Tibial nerve (tissue), 4 donors: Measurements from ENCODE around the gene HILPDA. TPM values are rescaled to one million over a fixed set of nuclear protein-coding genes. Genes with fewer than 3 reads are reported as not detected.
"Not testable (repeated sequence)": the region's sequence is repeated elsewhere in the genome, so short reads cannot be mapped to it uniquely, and the experiment has no call there.

Experiments used
- DNase-seq, 2 donors: peaks; one replicate each; pipeline ENCODE4 v3.0.0-alpha.2; 2019; ENCODE audit warnings: low spot score in 2 of 2
- H3K27ac ChIP-seq, 4 donors: fragments of 200-600 bp; sonication (generic) in 3 of 4; one replicate each; pipeline ENCODE4 v1.5.1; 2017 to 2019; ENCODE audit warnings: mild to moderate bottlenecking in 1 of 4
- H3K27me3 ChIP-seq, 2 donors: fragments of 200-600 bp; sonication (generic) in 1 of 2; one replicate each; pipeline versions ENCODE4 v1.5.1 to v1.6.0; 2017 to 2019
- H3K36me3 ChIP-seq, 3 donors: fragments of 200-600 bp; sonication (generic); one replicate each; pipeline ENCODE4 v1.5.1; 2018 to 2019
- H3K4me1 ChIP-seq, 4 donors: fragments of 200-600 bp; sonication (generic) in 3 of 4; one replicate each; pipeline ENCODE4 v1.5.1; 2017 to 2019
- H3K4me3 ChIP-seq, 4 donors: fragments of 200-600 bp; sonication (generic) in 3 of 4; one replicate each; pipeline ENCODE4 v1.5.1; 2017 to 2019; ENCODE audit warnings: mild to moderate bottlenecking in 1 of 4, moderate library complexity in 1 of 4
- H3K9me3 ChIP-seq, 4 donors: fragments of 200-600 bp; sonication (generic) in 3 of 4; one replicate each; pipeline ENCODE4 v1.5.1; 2017 to 2019
- EP300 ChIP-seq, 2 donors: sonication (generic); formaldehyde crosslinking; IDR thresholded peaks; one replicate each; pipeline ENCODE4 v1.6.1; 2017; ENCODE audit warnings: antibody characterized with exemption in 2 of 2, mild to moderate bottlenecking in 1 of 2
- POLR2A ChIP-seq, 2 donors: fragments of 450-650 bp; IDR thresholded peaks; one replicate each; pipeline ENCODE4 v1.6.1; 2017; ENCODE audit warnings: antibody characterized with exemption in 2 of 2, mild to moderate bottlenecking in 2 of 2, moderate library complexity in 2 of 2
- WGBS, 2 donors: methylation state at CpG; one replicate each; pipeline ENCODE4 v1.1.5; 2018; 5-methylcytosine and 5-hydroxymethylcytosine counted together
- total RNA-seq, 4 donors: library from RNA; depleted of rRNA; stranded (reverse); fragments of >200 nt; gene quantifications; one replicate each; pipeline ENCODE4 v1.1.0, GENCODE V29; 2016
- TF ChIP-seq, protein P1 (sequence below), 5 experiments: fragments of 200-600 bp in 3 of 5; fragments of 450-650 bp in 2 of 5; sonication (generic) in 3 of 5; IDR thresholded peaks; one replicate each; pipeline ENCODE4 v1.5.1; 2016 to 2019; ENCODE audit warnings: antibody characterized with exemption in 5 of 5, mild to moderate bottlenecking in 3 of 5, moderate library complexity in 2 of 5

The HILPDA gene
- total RNA-seq, 4 donors from 2014 or later, result 32.4 to 64.2 (median 38.3) TPM

DNA sequence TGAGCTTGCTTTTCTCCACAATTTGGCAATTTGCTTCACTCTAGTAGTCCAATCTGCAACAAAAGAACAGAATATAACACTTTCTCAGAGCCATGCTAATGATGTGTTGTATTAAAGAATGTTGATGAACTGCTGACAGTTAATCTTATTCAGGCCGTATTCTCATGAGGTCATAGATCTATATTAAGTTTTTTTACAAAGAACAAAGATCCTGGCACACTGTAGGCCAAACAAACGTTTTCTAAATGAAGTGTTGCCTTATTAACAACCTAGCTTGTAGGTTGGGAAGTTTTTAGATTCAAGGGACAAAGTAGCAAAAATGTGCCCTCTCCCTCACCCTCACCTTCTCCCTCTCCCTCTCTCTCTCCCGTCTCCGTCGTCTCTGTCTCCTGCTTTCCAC lies 6.8 kb downstream of the HILPDA start:
- Histone ChIP-seq H3K27me3 (no peaks in the 10 kb centered on the region), H3K4me3 (no peak overlapping the region), H3K36me3 (peaks cover 0 to 11% (median 0%) of the 10 kb centered on the region in 3 donors), H3K9me3 (no peaks in the 10 kb centered on the region), H3K4me1 (peaks cover 0 to 36% (median 2%) of the 10 kb centered on the region in 4 donors), H3K27ac (no peak overlapping the region)
- DNase-seq, result no peak
- no peak for TF ChIP-seq EP300 (IDR thresholded peaks at IDR 0.05)
- TF ChIP-seq POLR2A (IDR thresholded peaks at IDR 0.05), result no peak
- TF ChIP-seq, protein P1, sequence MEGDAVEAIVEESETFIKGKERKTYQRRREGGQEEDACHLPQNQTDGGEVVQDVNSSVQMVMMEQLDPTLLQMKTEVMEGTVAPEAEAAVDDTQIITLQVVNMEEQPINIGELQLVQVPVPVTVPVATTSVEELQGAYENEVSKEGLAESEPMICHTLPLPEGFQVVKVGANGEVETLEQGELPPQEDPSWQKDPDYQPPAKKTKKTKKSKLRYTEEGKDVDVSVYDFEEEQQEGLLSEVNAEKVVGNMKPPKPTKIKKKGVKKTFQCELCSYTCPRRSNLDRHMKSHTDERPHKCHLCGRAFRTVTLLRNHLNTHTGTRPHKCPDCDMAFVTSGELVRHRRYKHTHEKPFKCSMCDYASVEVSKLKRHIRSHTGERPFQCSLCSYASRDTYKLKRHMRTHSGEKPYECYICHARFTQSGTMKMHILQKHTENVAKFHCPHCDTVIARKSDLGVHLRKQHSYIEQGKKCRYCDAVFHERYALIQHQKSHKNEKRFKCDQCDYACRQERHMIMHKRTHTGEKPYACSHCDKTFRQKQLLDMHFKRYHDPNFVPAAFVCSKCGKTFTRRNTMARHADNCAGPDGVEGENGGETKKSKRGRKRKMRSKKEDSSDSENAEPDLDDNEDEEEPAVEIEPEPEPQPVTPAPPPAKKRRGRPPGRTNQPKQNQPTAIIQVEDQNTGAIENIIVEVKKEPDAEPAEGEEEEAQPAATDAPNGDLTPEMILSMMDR (IDR thresholded peaks at IDR 0.05), result no peak
- WGBS, 2 donors, result 61 to 62% methylated on average over 5 of the region's 5 CpGs

DNA sequence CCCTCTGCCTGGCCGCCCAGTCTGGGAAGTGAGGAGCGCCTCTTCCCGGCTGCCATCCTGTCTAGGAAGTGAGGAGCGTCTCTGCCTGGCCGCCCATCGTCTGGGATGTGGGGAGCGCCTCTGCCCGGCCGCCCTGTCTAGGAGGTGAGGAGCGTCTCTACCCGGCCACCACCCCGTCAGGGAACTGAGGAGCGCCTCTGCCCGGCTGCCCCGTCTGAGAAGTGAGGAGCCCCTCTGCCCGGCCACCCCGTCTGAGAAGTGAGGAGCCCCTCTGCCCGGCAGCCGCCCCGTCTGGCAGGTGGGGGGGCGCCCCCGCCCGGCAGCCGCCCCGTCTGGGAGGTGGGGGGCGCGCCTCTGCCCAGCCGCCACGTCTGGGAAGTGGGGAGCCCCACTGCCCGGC lies 7.7 kb downstream of the HILPDA start:
- not testable (repeated sequence) for H3K27me3 ChIP-seq, H3K27ac ChIP-seq, DNase-seq, H3K4me3 ChIP-seq, H3K9me3 ChIP-seq
- WGBS, 2 donors, result 94 to 100% methylated on average over 4 to 24 of the region's 30 CpGs
- Histone ChIP-seq H3K36me3 (peaks cover 0 to 11% (median 0%) of the 10 kb centered on the region in 3 donors), H3K4me1 (peaks cover 0 to 27% (median 0%) of the 10 kb centered on the region in 4 donors)

DNA sequence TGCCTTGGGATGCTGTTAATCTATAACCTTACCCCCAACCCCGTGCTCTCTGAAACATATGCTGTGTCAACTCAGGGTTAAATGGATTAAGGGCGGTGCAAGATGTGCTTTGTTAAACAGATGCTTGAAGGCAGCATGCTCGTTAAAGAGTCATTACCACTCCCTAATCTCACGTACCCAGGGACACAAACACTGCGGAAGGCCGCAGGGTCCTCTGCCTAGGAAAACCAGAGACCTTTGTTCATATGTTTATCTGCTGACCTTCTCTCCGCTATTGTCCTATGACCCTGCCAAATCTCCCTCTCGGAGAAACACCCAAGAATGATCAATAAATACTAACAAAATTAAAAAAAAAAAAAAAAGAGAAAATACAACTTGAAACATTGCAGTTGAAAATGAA lies 8.3 kb downstream of the HILPDA start:
- H3K4me3 ChIP-seq, DNase-seq, H3K9me3 ChIP-seq, H3K27ac ChIP-seq, H3K27me3 ChIP-seq: not testable (repeated sequence)
- Histone ChIP-seq H3K4me1 (peaks cover 0 to 21% (median 0%) of the 10 kb centered on the region in 4 donors), H3K36me3 (peaks cover 0 to 11% (median 0%) of the 10 kb centered on the region in 3 donors)
- WGBS, 2 donors, result 53 to 58% methylated on average over 8 of the region's 8 CpGs

DNA sequence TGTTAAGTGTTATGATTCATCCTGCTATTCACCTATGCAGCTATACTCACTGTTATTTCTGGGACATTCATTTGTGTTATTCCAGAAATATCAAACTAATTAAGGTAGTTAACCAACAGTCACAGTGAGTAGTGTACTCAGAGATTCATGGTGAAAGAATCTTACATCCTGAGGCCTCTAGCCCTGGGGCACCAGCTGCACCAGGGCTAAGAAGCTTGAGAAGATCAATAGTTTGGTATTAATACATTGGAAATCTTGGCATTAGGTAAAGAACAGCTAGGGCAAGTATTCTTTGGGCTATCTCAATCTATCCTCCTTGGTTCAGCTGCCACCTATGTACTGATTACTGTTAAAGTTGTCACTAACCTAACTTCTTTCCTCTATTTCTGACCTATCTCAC lies 11.2 kb downstream of the HILPDA start:
- H3K4me3 ChIP-seq, H3K27ac ChIP-seq, DNase-seq, H3K9me3 ChIP-seq, H3K4me1 ChIP-seq, H3K27me3 ChIP-seq: not testable (repeated sequence)
- H3K36me3 ChIP-seq, result peaks cover 0 to 11% (median 0%) of the 10 kb centered on the region in 3 donors

DNA sequence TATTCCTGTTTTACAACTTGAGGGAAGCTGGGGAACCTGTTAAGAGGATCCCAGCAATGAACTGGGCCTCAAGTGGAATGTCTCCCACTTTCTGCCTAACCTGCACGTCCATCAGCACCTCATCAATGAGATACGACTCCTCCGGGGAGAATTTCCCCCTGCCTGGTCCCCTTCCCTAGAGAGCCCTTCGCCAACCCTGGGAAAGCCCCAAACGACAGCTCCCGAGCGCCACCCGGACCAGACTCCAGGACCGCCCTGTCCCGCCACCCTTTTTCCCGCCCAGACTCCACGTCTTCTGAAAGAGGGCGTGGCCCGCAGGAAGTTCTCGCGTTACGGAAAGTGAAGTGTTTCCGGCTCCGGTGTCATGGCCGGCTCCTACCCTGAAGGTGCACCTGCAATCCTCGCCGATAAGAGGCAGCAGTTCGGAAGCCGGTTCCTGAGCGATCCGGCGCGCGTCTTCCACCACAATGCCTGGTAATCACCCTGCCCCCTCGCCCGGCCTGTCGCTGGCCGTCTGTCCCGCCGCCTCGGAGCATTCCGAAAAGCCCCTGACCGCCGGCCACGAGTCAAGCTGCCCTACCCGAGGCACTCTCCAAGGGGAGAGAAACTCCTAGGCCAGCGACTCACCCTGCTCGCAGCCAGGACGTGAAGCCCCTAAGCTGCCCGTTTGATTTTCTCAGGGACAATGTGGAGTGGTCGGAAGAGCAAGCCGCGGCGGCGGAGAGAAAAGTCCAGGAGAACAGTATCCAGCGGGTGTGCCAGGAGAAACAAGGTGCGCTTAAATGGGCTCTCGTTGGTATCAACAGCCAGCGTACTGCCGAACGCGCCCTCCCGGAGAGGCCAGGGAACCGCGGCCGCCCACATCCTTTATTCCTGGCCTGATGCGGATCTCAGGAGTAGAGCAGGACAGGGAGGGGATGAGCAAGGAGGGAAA lies 21.0 kb downstream of the HILPDA start, which contains the start of gene METTL2B:
Gene METTL2B (plus strand): TSS at position 347 of the 934 bp plus-strand sequence. CDS start 18 bp downstream, at position 365.
- DNase-seq, result peak; percentile 77 to 83
- H3K4me1 ChIP-seq, result peaks cover 0 to 30% (median 3%) of the 10 kb centered on the region in 4 donors
- TF ChIP-seq EP300 (IDR thresholded peaks at IDR 0.05), result peak in 1 of 2 donors; percentile 86
- peak; percentile 28 to 77 for TF ChIP-seq POLR2A (IDR thresholded peaks at IDR 0.05)
- TF ChIP-seq, protein P1 (IDR thresholded peaks at IDR 0.05), result peak; percentile 11 to 45 (median 35)
- H3K9me3 ChIP-seq, H3K27me3 ChIP-seq: not testable (repeated sequence)
- H3K36me3 ChIP-seq, result peaks cover 0 to 26% (median 0%) of the 10 kb centered on the region in 3 donors
- 0 to 1% methylated on average over 34 to 41 of the region's 62 CpGs for WGBS, 2 donors
- peak within 1 kb of the TSS; percentile 69 to 93 (median 78) for H3K4me3 ChIP-seq
- H3K27ac ChIP-seq, result peak within 1 kb of the TSS; percentile 37 to 84 (median 72)

DNA sequence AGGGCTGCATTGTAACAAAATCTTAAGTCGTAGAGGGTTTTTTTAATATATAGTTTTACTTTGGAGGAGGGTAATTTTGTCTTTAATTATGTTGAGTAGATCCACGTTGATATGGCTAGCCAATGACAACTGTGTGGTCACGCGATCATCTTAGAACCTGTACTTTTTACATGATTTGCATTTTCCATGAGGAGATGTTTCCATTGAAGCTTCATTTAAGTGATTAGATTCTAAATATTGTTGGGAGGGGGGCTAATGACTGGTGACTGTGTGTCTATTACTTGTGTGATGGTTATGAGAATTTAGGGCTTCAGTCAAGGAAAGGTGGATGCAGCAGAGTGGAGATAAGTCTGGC lies 21.6 kb downstream of the HILPDA start:
- Histone ChIP-seq H3K27ac (peak overlapping the region in 2 of 4 donors; percentile 74 to 84), H3K36me3 (peaks cover 0 to 32% (median 0%) of the 10 kb centered on the region in 3 donors), H3K4me3 (peak overlapping the region; percentile 69 to 93 (median 78)), H3K4me1 (peaks cover 0 to 30% (median 3%) of the 10 kb centered on the region in 4 donors)
- not testable (repeated sequence) for H3K9me3 ChIP-seq, H3K27me3 ChIP-seq, DNase-seq
- WGBS, 2 donors, result 5 to 13% methylated on average over 4 of the region's 4 CpGs

DNA sequence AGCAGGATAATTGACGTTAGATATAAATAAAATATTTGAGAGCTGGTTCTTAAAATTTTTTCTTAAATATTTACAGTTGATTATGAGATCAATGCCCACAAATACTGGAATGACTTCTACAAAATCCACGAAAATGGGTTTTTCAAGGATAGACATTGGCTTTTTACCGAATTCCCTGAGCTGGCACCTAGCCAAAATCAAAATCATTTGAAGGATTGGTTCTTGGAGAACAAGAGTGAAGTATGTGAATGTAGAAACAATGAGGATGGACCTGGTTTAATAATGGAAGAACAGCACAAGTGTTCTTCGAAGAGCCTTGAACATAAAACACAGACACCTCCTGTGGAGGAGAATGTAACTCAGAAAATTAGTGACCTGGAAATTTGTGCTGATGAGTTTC lies 23.4 kb downstream of the HILPDA start:
- not testable (repeated sequence) for H3K27me3 ChIP-seq, H3K4me3 ChIP-seq, H3K27ac ChIP-seq, H3K9me3 ChIP-seq, DNase-seq
- peaks cover 0 to 48% (median 0%) of the 10 kb centered on the region in 3 donors for H3K36me3 ChIP-seq
- WGBS, 2 donors, result 87 to 88% methylated on average over 4 of the region's 4 CpGs
- H3K4me1 ChIP-seq, result peaks cover 0 to 30% (median 3%) of the 10 kb centered on the region in 4 donors

DNA sequence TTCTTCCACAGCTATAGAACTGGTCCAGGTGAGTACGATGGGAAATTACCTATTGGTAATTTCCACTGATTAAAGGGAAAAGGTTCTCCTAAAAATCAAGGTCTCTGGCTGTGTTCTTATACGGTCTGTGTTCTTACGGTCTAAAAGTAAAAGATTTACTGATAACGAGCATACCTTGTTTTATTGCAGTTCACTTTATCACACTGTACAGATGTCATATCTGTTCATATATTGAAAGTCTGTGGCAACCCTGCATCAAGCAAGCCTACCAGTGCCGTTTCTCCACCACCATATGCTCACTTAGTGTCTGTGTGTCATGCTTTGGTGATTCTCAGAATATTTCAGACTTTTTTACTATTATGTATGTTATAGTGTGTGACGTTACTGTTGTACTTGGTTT lies 32.5 kb downstream of the HILPDA start:
- not testable (repeated sequence) for DNase-seq, H3K9me3 ChIP-seq, H3K27ac ChIP-seq, H3K4me3 ChIP-seq, H3K27me3 ChIP-seq, H3K4me1 ChIP-seq
- WGBS, 2 donors, result 91 to 96% methylated on average over 6 of the region's 6 CpGs
- H3K36me3 ChIP-seq, result peaks cover 0 to 61% (median 0%) of the 10 kb centered on the region in 3 donors
